Measurements from ENCODE around the gene CYBC1. TPM values are rescaled to one million over a fixed set of nuclear protein-coding genes. Genes with fewer than 3 reads are reported as not detected.

CYBC1 gene
- total and polyA plus RNA-seq, 2 of the 4 experiments (the other 2 are of a cell fraction): 75.1 to 76.7 TPM

- ChIA-PET CTCF (no interaction called here), POLR2A (ENCODE audit: unreplicated experiment) (no interaction called here)
- Histone ChIP-seq H2BK15ac (ENCODE audit: low read depth, low read length) (no peak overlapping the region), H3K9me1 (ENCODE audit: insufficient read depth, low read length) (peaks cover 8% of the 10 kb centered on the region), H2AK9ac (replicated peaks; ENCODE audit: low read depth, low read length, poor library complexity) (peak overlapping the region; percentile 62), H4K8ac (ENCODE audit: low read depth in 2 of 2, low read length in 2 of 2) (no peak overlapping the region), H3K9ac (ENCODE audit: low read depth, low read length) (peak overlapping the region; percentile 26; the same call in 1 of the 2 replicates), H4K5ac (ENCODE audit: low read depth, low read length) (no peak overlapping the region), H3K79me1 (ENCODE audit: low read depth in 1 of 2, low read length in 2 of 2) (peaks cover 0 to 5% of the 10 kb centered on the region in 2 experiments; a peak in 1 of 4 replicates), H3K56ac (ENCODE audit: extremely low read depth, insufficient read depth, low read length) (no peak overlapping the region), H3K9me3 (ENCODE audit: control insufficient read depth, insufficient read depth, low read length) (no peaks in the 10 kb centered on the region), H3K27me3 (ENCODE audit: control insufficient read depth, insufficient read depth, low read length) (no peaks in the 10 kb centered on the region), H4K91ac (ENCODE audit: insufficient read depth, low read depth, low read length) (peak overlapping the region; percentile 35; the same call in 1 of the 2 replicates), H3K18ac (ENCODE audit: low read depth, low read length) (no peak overlapping the region), H3K4ac (ENCODE audit: low read depth, low read length) (peak overlapping the region; percentile 54), H3K4me1 (ENCODE audit: control insufficient read depth, insufficient read depth, low read length) (peaks cover 11% of the 10 kb centered on the region), H3K27ac (ENCODE audit: insufficient read depth, low read length) (no peak overlapping the region), H3K23ac (ENCODE audit: low read depth, low read length) (peak overlapping the region; percentile 69; the same call in 1 of the 2 replicates), H3K14ac (replicated peaks; ENCODE audit: low read depth, low read length) (peak overlapping the region; percentile 65), H3K4me3 (ENCODE audit: insufficient read depth, low read depth, low read length) (no peak overlapping the region), H4K20me1 (ENCODE audit: insufficient read depth, low read length) (peaks cover 12% of the 10 kb centered on the region; the same call in 1 of the 2 replicates), H3K36me3 (ENCODE audit: control insufficient read depth, insufficient read depth, low read length) (peaks cover 5% of the 10 kb centered on the region; the same call in 1 of the 2 replicates), H2AFZ (replicated peaks; ENCODE audit: low read length, poor library complexity) (peak overlapping the region; percentile 34), H2BK120ac (ENCODE audit: low read depth, low read length) (peak overlapping the region; percentile 16; the same call in 1 of the 2 replicates), H2BK20ac (ENCODE audit: low read depth, low read length) (no peak overlapping the region), H2AK5ac (ENCODE audit: low read depth, low read length) (peak overlapping the region; percentile 59), H3K4me2 (ENCODE audit: low read depth, low read length) (peak overlapping the region; percentile 4; the same call in 1 of the 2 replicates), H2BK5ac (ENCODE audit: low read depth, low read length, poor library complexity, severe bottlenecking) (peak overlapping the region; percentile 43)
- intact Hi-C loops (cut with micrococcal nuclease) (loop anchor here (5.0 kb wide), 1 partner anchor 59 kb away; no protein-coding TSS in a partner anchor), in situ Hi-C loops (cut with MboI; ENCODE audit: low sequenced_read_pairs) (no loop called here), dilution Hi-C loops (cut with HindIII; ENCODE audit: low sequenced_read_pairs, unreplicated experiment) (no loop called here)
- TF ChIP-seq, protein P1, sequence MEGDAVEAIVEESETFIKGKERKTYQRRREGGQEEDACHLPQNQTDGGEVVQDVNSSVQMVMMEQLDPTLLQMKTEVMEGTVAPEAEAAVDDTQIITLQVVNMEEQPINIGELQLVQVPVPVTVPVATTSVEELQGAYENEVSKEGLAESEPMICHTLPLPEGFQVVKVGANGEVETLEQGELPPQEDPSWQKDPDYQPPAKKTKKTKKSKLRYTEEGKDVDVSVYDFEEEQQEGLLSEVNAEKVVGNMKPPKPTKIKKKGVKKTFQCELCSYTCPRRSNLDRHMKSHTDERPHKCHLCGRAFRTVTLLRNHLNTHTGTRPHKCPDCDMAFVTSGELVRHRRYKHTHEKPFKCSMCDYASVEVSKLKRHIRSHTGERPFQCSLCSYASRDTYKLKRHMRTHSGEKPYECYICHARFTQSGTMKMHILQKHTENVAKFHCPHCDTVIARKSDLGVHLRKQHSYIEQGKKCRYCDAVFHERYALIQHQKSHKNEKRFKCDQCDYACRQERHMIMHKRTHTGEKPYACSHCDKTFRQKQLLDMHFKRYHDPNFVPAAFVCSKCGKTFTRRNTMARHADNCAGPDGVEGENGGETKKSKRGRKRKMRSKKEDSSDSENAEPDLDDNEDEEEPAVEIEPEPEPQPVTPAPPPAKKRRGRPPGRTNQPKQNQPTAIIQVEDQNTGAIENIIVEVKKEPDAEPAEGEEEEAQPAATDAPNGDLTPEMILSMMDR (conservative IDR thresholded peaks at IDR 0.05; ENCODE audit: low read depth, low read length): no peak
- no peak for TF ChIP-seq CEBPB (IDR thresholded peaks at IDR 0.05; ENCODE audit: low read depth, low read length)
- no peak for TF ChIP-seq RFX5 (IDR thresholded peaks at IDR 0.05; ENCODE audit: low read depth, low read length)
- no peak for TF ChIP-seq FOS (IDR thresholded peaks at IDR 0.05; ENCODE audit: low read depth, low read length)
- TF ChIP-seq ELK1 (IDR thresholded peaks at IDR 0.05; ENCODE audit: borderline replicate concordance, low read depth, low read length): no peak
- TF ChIP-seq CHD1 (IDR thresholded peaks at IDR 0.05; ENCODE audit: low read depth, low read length): no peak
- 93% methylated on average over 3 of the region's 12 CpGs; no CpG with 5 or more reads in 1 of the 2 experiments for WGBS, 2 experiments (ENCODE audit: extremely low coverage in 2 of 2, insufficient read length in 1 of 2)
- BruUV-seq (replicated peaks): no TSS peak
- DNase-seq (no peak), ATAC-seq (ENCODE audit: low read depth) (no peak)
Measured at GRCh38 chr17:82493226-82493781, 42.8 kb upstream of the CYBC1 start.

Measured in IMR-90 (cell line).